ENCODE results near the gene CCL27.
A peak's percentile ranks its signal among the peaks of the same experiment; 100 is the strongest.

CCL27 gene

DNA sequence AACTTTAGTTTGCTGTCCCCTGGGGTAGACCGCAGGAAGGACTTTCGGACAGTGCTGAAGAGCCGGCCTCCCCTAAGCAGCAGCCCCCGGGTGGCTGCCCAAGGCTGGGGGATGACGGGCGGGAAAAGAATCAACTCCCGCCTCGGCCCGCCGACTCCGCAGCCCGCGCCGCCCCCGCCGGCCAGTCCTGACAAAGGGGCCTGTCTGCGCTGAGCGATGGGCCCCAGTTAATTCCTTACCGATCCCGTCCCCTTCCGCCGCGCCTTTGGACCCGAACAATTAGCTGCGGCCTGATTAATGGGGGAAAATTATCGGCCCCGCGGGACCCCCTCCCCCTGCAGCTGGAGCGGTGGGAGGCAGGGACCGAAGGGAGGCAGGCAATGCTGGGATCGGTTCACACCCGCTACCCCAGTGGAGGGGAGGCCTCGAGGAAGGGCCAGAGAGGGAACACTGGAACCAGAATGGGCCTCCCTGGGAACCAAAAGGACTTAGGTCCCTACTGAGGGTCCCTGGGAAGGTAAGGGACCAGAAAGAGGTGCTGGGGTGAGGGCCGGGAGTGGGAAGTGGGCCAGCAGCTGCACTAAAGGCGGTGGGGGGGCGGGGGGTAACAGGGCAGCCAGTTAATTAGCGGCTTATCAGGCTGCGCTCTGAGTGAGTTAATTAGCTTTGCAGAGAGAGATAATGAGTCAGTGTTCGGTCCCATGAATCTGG lies 37.8 kb downstream of the CCL27 start:
- no peak for DNase-seq

GRCh38 chr9:34623374-34624235 lies 38.9 kb downstream of the CCL27 start:
- no peak for DNase-seq

GRCh38 chr9:34620061-34620994 lies 42.1 kb downstream of the CCL27 start, which contains the start of gene DCTN3:
DCTN3 (minus strand) TSS chr9:34620495; CDS start chr9:34620464, 31 bp downstream.
- DNase-seq: peak; percentile 96

- DNase-seq: no peak
Measured at GRCh38 chr9:34615132-34615531, 47.3 kb downstream of the CCL27 start.

DNA sequence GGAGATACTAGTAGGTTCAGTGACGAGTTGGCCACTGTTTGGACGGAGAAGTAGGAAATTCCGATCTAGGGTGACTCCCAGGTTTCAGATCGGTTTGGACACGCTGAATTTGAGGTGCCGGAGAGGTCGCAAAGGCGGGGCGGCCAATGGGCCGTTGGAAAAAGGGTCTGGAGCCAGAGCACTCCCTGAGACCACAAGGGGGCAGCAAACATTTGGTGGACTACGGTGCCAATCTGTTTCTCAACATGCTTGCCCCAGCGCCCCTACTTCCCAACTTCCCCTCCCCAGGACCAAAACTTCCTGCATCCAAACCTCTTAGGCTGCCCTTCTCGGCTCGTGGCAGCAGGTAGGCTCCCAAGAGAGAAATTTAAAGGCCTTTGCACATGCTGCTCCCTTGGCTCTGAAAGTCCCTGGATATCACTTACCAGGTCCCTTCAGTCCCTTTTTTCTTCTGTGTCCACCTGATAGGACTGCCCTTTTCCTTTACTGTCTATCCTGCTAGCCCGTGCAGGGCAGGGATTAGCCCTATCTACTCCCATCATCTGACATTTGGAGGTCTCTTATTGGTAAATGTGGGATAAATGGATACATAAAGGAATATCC lies 49.6 kb downstream of the CCL27 start:
- peak; percentile 74 to 79 for DNase-seq
